GM11168 (cell line): ENCODE results near the gene BPHL.
"Not testable (repeated sequence)": the region's sequence is repeated elsewhere in the genome, so short reads cannot be mapped to it uniquely, and the experiment has no call there.

ENCODE experiments used
- in situ Hi-C: fragments of 300-500 bp; cut with MboI; formaldehyde crosslinking; loops from one replicate; pipeline ENCODE4 v1.12.0; 2022; ENCODE audit warnings: low sequenced_read_pairs; ENCODE audit not compliant: unreplicated experiment

The BPHL gene

DNA sequence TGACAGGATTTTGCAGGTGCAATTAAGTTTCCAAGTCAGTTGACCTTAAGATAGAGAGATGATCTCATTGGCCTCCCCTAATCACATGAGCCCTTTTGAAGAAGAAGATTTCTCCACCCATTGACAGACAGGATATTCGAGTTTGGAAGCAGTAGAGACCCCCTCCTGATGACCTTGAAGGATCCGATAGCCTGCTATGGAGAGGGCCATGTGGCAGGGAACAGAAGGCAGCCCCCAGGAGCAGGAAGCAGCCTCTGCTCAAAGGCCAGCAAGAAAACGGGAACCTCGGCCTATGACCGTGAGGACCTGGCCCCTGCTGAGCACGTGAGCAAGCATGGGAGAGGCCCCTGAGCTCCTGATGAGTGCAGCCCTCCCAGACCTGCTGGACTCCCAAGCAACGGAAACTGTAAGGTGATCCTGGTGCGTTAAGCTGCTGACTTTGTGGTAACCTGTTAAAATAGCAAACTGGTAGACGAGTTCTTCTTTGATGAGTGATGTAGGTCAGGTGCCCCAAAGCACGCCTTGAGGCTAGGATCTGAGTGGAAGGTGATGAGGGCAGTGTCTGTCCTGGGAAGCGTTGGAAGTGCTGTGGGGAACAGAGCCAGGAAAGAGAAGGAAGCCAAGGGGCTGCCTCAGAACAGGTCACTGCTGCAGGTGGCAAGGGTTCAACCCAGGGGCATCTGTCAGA is 57.3 kb downstream of the BPHL start:
- in situ Hi-C loops: no loop called here

DNA sequence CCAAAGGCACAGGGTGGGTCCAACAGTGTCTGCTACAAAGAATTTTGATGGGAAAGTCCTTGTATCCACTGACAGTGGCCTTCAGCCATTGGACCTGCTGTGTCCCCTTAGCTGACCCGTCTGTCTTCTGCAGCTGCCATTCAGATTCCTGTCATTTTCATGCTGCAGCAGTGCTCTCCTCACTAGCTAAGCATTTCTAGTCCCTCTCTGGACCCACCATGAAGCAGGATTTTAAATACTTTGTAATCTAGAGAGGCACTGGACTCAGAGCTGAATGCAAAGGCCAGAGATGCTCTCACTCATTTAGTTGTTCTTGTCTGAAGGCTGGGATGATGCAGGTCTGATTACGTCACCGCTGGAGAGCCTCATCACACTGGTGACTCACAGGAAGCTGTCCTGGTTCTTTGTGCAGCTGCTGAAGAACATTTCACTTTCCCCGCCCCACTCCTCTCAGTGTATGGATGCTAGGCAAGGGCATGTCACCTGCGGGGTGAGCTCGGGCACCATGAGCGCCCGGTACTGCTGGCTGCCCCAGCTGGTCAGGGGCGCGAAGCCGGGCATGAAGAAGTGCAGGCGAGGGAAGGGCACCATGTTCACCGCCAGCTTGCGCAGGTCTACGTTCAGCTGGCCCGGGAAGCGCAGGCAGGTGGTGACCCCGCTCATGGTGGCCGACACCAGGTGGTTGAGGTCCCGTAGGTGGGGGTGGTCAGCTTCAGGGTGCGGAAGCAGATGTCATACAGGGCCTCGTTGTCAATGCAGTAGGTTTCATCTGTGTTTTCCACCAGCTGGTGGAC is 58.2 kb downstream of the BPHL start:
- in situ Hi-C loops: no loop called here

- in situ Hi-C loops: not testable (repeated sequence)
These were observed 60.2 kb downstream of the BPHL start for GRCh38 chr6:3178666-3179065.

GRCh38 chr6:3179945-3180344 is 61.4 kb downstream of the BPHL start:
- in situ Hi-C loops: not testable (repeated sequence)

- in situ Hi-C loops: no loop called here
These were observed 62.6 kb downstream of the BPHL start for GRCh38 chr6:3181105-3181504.

DNA sequence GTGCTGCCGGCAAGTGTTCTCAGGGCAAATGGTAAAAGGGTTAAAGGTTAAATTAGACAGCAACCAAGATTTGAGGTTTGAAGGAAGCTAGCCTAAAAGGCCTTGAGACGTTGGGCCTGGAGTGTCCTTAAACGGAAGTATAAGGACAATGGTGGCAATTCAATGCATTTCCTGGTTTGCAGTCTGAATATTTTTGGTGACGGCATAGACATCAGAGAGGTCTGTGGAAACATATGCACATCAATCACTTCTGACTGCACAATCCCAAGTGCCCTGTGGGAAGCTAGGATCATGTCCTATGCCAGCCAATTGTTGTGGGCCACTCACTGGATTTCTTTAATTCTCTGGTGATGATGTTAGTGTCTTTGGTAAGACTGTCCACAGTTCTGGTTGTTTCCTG is 64.6 kb downstream of the BPHL start:
- in situ Hi-C loops: no loop called here

DNA sequence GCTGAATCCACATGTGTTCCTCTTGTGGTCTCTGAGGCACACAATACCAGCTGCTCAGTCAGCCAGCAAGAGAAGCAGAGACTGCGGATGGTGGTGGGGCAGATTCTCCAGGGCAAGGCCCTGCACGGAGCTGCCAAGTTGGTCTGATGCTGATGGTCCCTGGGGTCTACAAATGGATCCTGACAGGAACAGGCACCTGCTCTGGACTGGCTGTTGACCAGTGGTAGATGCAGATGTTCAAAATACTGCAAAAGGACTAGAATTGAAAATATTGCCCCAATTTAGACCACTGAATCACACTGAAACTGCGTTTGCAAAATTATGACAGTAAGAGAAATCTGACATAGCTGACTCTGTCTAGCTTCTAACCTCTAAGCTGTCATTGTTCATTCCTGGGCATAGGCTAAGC is 68.5 kb downstream of the BPHL start:
- in situ Hi-C loops: no loop called here

DNA sequence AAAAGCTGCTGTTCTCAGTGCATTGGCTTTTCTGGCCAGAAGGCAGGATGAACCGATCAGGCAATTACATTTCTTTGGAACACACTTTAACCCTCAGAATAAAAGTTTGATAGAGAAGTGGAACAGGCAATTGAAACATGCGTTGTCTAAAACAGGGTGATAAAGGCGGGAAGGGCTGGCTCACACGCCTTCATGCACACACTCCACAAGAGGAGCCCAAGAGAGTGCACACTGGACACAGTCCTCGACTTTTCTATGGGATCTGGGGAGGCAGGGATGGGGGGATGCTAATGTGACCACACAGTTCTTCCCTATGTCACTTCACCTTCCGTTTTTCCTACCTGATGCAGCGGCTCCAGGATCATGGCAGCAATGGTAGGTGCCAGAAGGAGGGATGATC is 69.8 kb downstream of the BPHL start:
- in situ Hi-C loops: no loop called here

DNA sequence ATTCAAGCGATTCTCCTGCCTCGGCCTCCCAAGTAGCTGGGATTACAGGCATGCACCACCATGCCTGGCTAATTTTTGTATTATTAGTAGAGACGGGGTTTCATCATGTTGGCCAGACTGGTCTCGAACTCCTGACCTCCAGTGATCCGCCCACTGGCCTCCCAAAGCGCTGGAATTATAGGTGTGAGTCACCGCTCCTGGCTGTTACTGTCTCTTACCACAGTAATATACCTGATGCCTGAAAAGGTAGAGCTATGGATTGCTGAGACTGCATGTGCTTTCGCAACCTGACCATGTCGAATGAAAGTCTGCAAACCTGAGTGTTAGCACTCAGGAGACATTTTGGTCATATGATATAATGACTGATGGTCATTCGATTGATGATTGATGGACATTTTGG is 70.7 kb downstream of the BPHL start:
- in situ Hi-C loops: not testable (repeated sequence)

DNA sequence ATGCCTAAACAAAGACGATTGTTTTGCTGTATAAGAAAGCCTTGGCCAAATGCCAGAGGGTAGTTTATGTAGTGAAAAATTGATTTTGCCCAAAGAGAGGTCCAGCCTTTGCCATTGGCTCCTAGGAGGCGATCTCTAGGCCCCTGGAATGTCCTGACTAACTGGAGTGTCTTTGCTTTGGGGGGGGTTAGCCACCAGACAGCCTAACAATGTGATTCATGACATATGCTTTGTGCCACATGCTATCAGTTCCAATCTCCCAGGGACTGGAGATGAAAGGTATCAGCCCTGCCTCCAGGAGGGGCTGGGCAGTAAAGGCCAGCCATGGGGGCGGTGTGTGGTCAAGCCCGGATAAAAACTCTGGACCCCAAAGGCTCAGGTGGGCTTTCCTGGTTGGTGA is 71.5 kb downstream of the BPHL start:
- in situ Hi-C loops: no loop called here

GRCh38 chr6:3190779-3191178 is 72.3 kb downstream of the BPHL start:
- in situ Hi-C loops: no loop called here

DNA sequence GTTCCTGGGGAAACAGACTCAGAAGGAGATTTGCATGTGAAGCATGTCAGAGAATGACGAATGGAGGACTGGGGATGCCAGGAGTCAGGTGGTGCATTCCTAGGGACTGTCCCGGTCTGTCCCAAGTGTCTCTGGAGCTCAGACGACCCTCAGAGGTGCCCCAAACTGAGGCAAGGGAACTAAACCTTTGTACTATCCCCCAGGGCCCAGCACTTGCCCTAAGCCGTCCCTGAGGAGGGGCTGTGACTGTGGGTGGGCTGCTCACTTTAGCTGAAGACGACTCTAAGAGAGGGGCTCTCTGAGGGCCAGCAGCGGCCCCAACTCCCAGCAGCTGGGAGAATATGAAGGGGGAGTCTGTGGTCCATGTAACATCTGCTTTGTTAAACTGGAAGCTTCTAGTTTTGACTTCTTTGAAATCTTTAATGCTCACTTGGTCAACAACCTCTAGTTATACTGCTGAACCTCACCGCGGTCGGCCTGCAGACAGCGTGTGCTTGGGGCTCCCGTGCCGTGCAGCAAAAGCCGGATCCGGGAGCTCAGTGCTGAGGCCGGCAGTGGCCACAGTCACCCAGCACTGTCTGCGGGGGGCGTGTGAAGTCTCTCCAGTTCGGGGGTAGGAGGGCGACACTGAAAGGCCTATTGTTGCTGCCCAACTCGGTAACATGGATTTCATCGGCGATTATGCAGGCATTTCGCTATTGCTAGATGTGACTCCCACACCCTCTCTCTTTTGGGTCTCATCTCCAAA is 74.8 kb downstream of the BPHL start:
- in situ Hi-C loops: no loop called here

DNA sequence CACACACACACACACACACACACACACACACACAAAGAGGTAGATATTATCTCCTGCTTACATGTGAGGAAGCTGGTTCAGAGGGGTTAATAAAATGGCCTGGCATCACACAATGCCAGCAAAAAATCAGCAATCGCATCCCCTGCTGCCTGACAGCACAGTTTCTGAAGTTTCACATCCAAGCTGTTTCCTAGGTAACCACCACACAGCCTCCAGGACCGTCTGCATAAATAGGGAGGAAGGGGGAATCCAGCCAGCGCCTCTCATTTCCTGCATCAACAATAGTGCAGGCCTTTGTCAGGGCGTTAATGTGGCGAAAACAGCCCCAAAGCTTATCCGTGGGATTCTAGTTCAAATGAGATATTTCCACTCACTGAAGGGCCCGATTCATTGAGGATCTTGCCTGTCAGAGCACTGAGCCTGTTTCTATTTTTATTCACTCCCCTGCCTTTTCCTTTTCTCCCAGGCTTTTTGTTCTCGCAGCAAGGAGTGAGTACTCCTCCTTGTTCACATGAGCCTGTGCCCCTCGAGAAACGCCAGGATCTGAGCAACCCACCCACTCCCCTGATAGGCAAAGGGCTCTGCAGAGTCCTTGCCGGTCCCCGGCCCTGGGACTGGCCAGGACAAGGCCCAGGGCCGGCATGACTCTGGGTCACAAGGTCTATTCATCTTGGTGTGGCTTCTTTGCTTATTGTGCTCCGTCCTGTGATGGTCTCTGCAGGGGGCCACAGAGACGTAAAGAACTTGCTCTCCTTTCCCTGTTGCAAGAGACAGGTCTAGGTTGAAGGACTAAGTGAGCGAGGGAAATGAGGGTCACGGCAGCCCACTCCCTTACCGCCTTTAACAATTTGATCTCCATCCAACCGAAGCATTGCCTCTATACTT is 76.3 kb downstream of the BPHL start:
- in situ Hi-C loops: no loop called here

DNA sequence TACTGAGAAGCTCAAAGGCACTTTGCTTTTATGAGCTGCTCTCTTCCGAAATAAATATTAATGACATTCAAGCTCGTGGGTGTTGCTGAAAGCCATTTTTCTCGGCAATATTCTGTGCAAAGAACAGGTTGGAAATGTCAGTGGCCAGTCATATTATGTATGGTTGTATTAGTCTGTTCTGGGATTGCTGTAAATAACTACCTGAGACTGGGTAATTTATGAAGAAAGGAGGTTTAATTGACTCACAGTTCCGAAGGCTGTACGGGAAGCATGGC is 76.8 kb downstream of the BPHL start:
- in situ Hi-C loops: no loop called here

DNA sequence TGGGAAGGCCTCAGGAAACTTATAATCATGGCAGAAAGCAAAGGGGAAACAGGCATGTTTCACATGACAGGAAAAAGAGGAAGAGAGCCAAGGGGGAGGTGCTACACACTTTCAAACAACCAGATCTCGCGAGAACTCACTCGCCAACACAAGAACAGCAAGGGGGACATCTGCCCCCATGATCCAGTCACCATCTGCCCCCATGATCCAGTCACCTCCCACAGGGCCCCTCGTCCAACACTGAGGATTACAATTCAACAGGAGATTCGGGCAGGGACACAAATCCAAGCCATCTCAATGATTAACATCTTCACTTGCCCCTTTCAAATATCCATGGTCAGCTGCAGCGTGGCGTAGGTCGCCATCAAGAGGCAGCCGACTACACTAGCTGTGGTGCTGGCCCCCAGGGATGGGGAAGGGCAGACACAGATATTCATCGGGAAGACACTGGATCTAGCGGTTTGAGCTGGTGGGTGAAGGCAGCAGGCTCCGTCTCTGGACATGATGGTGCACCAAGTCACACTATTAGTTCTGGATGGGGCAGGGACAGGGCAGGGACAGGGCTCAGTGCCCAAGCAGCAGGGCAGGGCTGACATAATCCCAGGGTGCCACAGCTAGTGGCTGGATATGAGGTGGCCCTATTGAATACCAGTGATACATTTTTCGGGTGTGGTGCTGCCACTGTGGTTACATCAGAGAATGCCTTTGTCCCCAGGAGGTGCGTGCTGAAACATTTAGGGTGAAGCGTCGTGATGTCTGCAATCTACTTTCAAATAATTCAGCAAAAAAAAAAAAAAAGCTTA is 77.4 kb downstream of the BPHL start:
- in situ Hi-C loops: no loop called here

DNA sequence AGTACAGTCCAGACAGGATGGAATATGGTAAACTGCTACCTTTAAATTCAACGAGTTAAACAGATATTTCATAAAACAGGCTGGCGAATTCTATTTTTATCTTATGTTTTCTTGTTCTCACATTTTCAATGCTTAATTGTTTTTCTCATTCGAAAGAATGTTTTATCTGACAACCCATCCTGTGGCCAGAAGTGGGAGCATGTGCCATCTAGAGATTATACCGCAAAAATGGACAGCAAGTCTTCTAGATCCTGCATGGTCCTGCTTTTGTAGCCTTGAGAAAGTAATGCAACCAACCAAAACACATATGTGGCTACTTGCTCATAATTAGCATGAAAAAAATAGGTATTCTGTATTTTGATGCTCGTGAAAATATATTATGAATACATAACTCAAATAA is 78.3 kb downstream of the BPHL start:
- in situ Hi-C loops: no loop called here

DNA sequence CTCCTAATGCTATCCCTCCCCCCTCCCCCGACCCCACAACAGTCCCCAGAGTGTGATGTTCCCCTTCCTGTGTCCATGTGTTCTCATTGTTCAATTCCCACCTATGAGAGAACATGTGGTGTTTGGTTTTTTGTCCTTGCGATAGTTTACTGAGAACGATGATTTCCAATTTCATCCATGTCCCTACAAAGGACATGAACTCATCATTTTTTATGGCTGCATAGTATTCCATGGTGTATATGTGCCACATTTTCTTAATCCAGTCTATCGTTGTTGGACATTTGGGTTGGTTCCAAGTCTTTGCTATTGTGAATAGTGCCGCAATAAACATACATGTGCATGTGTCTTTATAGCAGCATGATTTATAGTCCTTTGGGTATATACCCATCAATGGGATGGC is 79.2 kb downstream of the BPHL start:
- in situ Hi-C loops: not testable (repeated sequence)

- in situ Hi-C loops: no loop called here
These were observed 80.9 kb downstream of the BPHL start for GRCh38 chr6:3199382-3199781.

GRCh38 chr6:3200682-3201081 is 82.2 kb downstream of the BPHL start:
- in situ Hi-C loops: no loop called here

DNA sequence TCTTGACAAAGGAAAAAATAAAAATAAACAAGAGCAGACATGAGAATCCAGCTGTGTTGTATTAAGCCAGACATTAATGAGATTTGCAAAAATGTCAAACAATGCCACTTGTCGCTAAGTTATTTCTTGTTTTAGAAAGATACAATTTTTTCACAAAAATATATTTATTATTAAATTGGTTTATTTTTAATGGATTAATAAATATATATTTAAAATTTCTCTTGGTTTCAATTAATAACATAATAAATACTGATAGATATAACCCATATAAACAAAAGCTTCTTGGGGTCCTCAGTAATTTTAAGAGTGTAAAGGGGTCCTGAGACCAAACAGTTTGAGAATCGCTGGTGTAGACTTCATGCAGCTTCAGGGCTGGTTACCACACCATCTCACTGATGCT is 82.9 kb downstream of the BPHL start:
- in situ Hi-C loops: no loop called here
